ENCODE data around the gene TMEM9.

TMEM9 gene

GRCh38 chr1:201144701-201145100 is 9.6 kb downstream of the TMEM9 start:
- DNase-seq = no peak

- no peak for DNase-seq
These were observed 10.3 kb downstream of the TMEM9 start for GRCh38 chr1:201143726-201144635.

DNA sequence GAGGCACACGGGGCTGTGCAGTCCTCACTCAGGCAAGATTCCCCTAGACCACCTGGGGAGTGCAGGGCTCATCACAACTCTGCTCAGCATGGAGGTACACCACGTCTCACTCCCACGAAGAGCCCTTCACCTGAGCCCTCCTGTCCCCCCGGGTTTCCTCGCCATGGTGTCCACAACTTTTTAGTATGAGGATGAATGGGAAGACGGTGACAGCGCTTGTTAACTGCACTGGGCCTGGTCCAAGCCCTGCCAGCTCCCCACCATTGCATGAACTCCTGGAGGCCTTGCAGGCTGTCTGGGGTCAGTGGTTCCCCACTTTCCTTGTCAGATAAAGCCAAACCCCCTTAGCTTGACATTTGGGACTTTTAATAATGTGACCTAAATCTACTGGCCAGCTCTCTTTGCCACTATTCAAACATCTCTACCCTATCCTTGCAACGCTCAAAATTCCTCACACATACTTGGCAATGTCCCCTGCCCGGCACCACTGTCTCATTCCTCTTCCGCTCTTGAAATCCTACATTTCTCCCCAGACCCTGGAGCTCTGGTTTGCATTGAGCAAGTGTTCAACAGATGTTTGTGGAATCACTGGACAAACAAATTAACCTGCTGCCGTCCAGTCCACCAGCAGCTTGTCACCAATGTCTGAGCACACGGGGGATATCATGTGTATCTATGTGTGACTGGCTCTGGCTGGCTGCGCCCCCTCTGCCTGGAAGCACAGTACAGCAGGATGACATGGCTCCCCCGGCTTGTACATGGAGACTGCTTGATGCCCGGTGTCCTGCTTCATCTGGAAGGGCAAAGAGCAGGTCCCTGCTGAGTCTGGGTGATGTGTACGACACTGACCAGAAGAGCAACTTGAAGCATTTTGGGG is 11.2 kb downstream of the TMEM9 start:
- no peak for DNase-seq

- DNase-seq = no peak
These were observed 12.0 kb downstream of the TMEM9 start for GRCh38 chr1:201142011-201142848.

GRCh38 chr1:201141418-201141817 is 12.9 kb downstream of the TMEM9 start:
- no peak for DNase-seq

GRCh38 chr1:201140941-201141260 is 13.4 kb downstream of the TMEM9 start:
- DNase-seq = no peak

DNA sequence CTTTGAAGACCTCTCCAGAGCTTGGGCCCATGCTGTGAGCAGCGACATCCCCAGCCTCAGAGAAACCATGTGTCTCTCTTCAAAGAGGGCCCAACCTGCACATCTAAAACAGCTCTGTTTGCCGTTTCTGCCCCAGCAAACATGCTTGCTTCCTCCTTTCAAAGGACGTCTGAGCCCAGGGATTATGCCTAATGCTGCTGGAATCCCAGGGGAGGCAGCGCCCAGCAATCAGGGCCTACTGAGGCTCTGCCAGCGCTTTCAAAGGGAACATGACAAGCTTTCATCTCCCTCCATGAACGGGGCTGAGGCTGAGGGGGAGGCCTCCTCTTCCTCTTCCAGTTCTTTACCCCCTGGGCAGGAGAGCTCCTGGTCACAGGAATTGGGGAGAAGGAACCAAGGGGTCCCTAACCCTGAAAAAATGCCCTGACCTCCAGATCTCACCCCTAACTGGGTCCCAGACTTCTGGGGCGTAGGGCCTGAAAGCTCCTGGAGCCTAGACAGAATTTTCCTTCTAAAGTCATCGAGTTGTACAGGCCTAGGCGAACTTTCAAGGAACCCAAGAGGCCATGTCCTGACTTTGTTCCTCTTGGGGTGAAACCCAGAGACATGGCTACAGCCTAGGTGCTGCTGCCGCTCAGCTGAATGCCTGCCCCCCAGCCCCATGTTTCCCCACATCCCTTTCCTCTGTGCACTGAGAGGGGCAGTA is 13.9 kb downstream of the TMEM9 start:
- DNase-seq = no peak

- no peak for DNase-seq
These were observed 14.5 kb downstream of the TMEM9 start for GRCh38 chr1:201139756-201140155.

- DNase-seq = no peak
These were observed 15.0 kb downstream of the TMEM9 start for GRCh38 chr1:201139306-201139705.

DNA sequence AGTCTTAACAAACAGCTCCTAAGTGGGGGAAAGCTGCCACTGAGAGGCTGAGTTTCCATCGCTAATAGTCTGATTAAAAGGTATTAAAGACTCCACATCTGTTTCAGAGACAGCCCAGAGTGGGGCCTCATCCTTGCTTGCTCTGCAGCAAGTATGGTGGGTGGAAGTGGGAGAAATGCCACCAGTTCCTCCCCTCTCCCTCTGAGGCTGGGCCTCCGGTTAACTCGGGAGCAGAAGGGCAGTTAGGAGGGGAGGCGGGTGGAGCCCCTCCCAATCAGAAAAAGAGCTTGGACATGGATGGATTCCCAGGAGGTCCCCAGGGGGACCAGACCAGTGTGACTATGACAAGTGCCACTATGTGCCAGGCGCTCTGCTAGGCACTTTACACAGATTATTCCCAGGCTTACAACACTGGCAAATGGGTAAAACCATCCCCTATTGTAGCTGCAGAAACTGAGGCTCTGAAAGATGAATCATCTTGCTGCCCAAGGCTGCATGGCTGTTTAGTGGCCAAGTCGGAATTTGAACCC is 15.9 kb downstream of the TMEM9 start:
- no peak for DNase-seq

- DNase-seq = no peak
These were observed 16.5 kb downstream of the TMEM9 start for GRCh38 chr1:201137579-201138310.

DNA sequence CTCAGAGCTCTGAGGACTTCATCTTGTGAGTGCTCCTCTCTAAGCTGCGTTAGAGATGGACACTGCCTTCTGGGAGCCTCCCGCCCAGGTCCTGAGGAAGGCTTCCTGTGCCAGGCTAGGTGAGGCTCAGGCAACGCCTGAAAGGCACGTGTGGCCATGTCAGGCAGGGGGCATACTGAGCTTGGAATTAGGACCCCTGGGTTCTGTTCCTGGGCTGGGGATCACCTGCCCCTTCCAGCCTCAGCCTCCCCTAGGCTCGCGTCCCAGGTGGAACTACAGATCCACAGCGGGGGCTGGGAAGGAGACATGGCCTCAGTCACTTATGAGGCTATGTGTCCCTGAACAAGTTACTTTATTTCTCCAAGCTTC is 17.3 kb downstream of the TMEM9 start:
- DNase-seq = no peak

DNA sequence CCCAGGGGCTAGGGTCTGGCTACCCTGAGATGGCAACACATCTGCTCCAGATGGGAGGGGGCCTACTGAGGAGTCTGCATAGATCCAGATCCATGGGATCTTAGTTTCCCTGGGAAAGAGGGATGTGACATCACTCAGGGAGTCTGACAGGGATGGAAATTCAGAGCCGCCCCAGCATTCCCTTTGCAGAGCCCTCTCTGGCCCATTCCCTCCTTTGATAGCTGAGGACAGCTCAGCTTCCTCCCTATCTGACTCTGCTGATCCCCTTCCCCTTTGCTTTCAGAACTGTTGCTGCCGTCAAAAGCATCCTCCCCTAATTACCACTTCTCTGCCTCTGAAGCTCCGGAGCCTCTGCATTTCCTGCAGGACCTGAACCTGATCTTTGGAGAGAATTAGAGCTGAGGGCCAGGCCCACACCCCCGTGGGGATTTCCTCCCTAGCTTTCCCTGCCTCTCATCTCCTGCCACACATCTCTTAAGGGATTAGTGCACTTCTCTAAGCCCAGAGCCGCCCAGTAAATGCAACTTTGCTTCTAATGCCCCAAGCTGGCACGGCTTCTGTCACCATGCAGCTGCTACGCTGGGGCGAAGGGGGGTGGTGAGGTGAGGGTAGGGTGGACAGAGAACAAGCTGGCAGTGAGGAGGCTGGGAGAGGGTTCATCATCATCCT is 17.8 kb downstream of the TMEM9 start:
- no peak for DNase-seq

- no peak for DNase-seq
These were observed 19.9 kb downstream of the TMEM9 start for GRCh38 chr1:201134405-201134804.

DNA sequence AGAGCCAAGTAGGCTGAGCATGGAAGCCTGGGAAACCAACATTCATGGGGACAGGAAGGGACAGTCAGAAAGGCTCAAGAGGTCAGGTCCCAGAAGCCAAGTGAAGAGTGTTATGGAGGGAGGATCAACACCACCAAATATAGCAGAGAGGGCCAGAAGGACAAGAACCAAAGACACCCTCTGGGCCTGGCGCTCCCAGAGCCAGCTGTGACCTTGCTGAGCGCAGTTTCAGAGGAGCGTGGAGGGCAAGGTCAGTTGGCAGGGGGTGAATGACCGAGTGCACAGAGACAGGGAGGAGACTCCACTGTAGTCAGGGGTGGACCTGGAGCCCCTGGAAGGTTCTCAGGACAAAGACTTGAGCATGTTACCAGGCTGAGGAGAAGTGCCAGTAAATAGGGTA is 22.9 kb downstream of the TMEM9 start:
- DNase-seq = no peak

GRCh38 chr1:201128962-201129361 is 25.3 kb downstream of the TMEM9 start:
- no peak for DNase-seq

DNA sequence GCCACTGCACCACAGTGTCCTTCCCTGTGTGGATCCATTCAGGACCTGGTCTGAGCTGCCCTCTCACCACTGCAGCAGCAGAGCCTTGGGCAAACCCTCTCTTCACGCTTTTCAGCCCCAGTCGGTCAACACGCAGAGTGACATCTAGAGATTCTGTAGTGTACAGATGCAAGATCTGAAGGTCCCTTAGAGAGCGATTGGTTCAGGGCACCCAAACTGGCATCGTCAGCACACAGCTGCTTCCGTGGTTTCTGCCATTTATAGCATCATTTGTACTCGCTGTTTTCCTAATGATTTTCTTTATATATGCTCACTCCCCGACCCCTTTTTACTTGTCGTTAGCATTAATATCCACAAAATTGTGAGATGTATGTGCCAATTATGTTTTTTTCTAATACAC is 25.8 kb downstream of the TMEM9 start:
- DNase-seq = no peak

GRCh38 chr1:201127755-201128455 is 26.4 kb downstream of the TMEM9 start:
- no peak for DNase-seq

DNA sequence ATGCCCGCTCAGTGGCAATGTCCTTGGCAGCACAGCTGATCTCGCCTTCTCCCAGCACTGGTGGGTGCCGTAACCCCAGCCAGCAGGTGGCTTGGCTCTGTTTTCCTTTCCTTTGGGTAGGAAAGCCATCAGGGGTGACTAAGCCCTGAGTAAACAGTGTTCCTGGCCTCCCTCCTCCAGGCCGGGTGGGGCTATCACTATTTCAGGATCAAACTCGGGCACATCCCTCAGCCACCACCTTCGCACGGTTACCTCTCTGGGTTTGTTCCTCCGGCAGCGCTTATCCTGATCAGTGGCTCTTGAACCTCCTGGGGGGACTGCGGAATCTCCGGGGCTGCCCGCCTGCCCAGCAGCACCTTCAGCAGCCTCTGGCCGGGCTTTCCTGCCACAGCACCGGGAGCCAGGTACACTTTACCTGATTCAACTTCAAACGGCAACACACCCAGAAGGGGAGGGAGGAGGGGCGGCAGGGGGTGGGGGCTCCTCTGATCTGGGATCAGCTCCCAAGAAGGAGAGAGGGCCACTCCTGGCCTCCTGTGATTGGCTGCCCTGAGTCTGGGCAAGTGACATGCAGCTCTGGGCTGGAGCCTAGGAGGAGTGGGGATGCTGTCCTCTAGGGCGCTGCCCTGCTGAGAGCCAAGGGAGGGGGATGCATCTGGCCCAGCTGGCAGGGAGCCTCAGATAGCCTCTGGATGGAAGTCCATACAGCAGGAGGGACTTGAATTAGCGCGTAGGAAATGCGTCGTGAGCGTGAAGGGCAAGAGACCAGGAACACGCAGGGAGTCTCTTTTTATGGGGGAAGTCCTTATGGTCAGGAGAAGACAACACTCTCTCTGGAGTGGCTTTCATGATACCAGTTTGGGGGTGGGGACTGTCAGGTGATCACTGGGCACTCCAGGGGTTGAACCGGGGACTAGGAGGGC is 27.2 kb downstream of the TMEM9 start, which contains the start of gene ASCL5:
TSS of gene ASCL5 (minus strand) at position 353 of the 923 bp plus-strand sequence. CDS start 11,812 bp downstream, outside the sequence.
- no peak for DNase-seq
